ENCODE results near the gene MACROD1. TPM values are rescaled to one million over a fixed set of nuclear protein-coding genes. Genes with fewer than 3 reads are reported as not detected.

MACROD1 gene
- total RNA-seq, 2 experiments from 2014 or later: 13.5 to 16.1 TPM

DNA sequence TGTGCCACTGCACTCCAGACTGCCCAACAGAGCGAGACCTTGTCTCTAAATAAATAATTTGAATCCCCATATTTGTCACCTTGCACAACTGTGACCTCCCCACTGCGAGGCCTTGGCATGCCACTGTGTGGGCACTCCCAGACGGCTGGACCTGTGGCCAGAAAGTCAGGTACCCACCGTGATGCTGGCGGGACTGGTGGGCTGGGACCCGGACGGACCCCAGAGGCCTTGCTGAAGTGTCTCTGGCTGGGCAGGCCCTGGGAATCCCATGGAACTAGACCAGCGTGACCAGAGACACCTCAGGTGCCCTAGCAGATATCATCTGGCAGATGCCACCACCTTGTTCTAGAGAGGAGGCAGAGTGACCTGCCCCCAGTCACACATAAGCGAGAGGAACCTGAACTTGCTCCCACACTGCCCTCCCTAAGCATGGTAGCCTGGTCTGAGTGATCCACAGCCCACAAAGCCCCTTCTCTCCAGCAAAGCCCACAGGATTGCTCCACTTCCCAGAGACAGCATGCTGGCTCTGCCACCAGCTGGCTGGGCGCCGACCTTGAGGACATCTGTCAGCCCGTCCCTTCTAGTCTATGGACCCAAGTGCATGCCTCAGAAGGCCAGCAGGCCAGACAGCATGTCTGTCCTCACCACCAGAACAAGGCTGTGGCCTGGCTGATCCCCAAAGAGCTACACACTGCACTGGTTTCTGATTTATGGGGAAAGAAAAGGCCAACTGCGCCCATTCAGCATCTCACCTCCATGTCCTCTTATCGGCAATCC is 9.5 kb downstream of the MACROD1 start:
- peaks cover 3% of the 10 kb centered on the region for H3K4me1 Mint-ChIP-seq
- no peak for DNase-seq
- no peaks in the 10 kb centered on the region for H3K9me3 Mint-ChIP-seq
- H3K36me3 Mint-ChIP-seq: peaks cover 1% of the 10 kb centered on the region
- H3K27ac Mint-ChIP-seq: no peak overlapping the region
- ATAC-seq (ENCODE audit: low read depth): no peak
- H3K27me3 Mint-ChIP-seq: peaks cover 5% of the 10 kb centered on the region
- no peak overlapping the region for H3K4me3 Mint-ChIP-seq
- POLR2A ChIA-PET: no interaction called here

DNA sequence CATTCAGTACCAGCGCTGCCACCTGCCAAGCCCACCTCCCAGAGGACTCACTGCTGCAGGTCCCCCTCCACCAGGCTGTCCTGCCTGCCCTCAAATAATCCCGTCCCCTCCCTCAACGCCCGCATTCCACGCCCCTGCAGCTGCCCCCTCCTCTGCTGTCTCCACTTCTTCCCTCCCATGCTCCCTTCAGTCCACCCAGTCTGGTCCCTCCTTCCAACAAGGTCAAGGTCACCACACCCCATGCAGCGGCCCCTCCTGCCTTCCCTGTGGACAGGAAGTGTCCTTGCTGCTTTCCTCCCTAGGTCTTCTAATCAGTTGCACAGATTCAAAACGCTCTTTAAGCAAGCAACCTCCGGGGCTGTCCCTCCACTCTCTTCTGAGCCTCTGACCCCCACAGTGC is 12.1 kb downstream of the MACROD1 start:
- peaks cover 1% of the 10 kb centered on the region for H3K4me1 Mint-ChIP-seq
- H3K27me3 Mint-ChIP-seq: peaks cover 5% of the 10 kb centered on the region
- POLR2A ChIA-PET: no interaction called here
- no peaks in the 10 kb centered on the region for H3K9me3 Mint-ChIP-seq
- no peaks in the 10 kb centered on the region for H3K36me3 Mint-ChIP-seq
- DNase-seq (no peak), ATAC-seq (ENCODE audit: low read depth) (no peak)
- H3K27ac Mint-ChIP-seq: no peak overlapping the region
- H3K4me3 Mint-ChIP-seq: no peak overlapping the region

DNA sequence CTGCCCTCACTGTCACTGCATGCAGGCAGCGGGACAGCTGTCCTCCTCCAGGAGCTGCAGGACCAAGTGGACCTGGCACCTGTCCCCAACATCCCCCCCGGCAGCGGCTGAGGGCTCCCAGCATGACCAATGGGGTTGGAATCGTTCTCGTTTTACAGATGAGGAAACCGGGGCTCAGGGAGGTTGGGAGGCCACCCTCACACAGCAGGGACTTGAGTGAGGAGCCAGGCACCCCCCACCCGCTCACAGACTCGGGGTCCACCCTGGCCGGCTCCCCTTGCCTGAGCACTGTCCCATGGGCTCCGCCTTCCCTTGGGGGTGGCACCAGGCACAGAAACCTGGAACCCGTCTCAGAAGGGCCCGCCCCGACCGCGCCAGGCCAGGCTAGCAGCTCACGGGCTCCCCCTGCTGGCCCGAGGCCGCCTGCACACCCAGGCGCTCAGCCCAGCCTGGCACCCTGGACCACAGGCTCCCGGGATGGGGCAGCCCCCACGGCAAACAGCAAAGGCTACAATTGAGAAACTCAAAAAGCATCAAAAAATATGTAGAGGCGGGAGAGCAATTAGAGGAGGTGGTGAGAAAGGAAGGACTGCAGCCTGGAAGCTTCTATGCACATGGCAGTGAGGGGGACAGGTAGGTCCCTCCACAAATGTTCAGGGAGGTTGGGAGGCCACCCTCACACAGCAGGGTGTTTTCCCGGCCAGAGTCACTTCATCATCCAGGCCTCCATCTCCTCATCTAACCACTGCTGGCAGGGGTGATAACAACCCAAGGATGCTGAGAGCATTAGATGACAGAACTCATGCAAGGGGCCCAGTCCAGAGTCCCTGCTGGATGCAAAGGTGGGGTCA is 12.8 kb downstream of the MACROD1 start:
- no peak overlapping the region for H3K27ac Mint-ChIP-seq
- DNase-seq (peak; percentile 90), ATAC-seq (ENCODE audit: low read depth) (peak; percentile 86)
- POLR2A ChIA-PET: interaction anchor here (1.0 kb wide), 1 partner anchor 153 kb away, joined by 4 read pairs; no protein-coding TSS in a partner anchor
- no peaks in the 10 kb centered on the region for H3K36me3 Mint-ChIP-seq
- H3K4me3 Mint-ChIP-seq: no peak overlapping the region
- peaks cover 1% of the 10 kb centered on the region for H3K4me1 Mint-ChIP-seq
- no peaks in the 10 kb centered on the region for H3K9me3 Mint-ChIP-seq
- peaks cover 5% of the 10 kb centered on the region for H3K27me3 Mint-ChIP-seq

DNA sequence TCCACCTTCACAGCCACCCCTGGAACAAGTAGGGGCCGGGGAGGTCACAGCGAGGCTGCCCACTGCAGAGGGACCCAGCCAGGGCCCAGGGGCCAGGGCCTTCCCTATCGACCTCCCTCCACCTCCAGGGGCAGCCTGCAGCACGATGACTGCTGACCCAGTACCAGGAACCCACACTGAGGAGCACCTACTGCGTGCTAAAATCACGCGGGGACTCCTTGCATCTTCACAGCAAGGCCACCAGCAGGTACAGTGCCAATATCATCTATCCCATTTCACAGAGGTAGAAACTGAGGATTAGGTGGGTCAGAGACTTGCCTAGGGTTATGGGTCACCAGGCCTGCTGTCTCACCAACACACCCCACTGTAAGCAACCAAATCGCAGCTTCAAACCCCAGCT is 14.6 kb downstream of the MACROD1 start:
- Mint-ChIP-seq H3K36me3 (no peaks in the 10 kb centered on the region), H3K4me3 (no peak overlapping the region), H3K27ac (no peak overlapping the region), H3K4me1 (peaks cover 5% of the 10 kb centered on the region), H3K9me3 (no peaks in the 10 kb centered on the region), H3K27me3 (peaks cover 5% of the 10 kb centered on the region)
- no peak for ATAC-seq (ENCODE audit: low read depth)
- DNase-seq: no peak
- POLR2A ChIA-PET: interaction anchor here (1.4 kb wide), 1 partner anchor 151 kb away, joined by 4 read pairs; no protein-coding TSS in a partner anchor

DNA sequence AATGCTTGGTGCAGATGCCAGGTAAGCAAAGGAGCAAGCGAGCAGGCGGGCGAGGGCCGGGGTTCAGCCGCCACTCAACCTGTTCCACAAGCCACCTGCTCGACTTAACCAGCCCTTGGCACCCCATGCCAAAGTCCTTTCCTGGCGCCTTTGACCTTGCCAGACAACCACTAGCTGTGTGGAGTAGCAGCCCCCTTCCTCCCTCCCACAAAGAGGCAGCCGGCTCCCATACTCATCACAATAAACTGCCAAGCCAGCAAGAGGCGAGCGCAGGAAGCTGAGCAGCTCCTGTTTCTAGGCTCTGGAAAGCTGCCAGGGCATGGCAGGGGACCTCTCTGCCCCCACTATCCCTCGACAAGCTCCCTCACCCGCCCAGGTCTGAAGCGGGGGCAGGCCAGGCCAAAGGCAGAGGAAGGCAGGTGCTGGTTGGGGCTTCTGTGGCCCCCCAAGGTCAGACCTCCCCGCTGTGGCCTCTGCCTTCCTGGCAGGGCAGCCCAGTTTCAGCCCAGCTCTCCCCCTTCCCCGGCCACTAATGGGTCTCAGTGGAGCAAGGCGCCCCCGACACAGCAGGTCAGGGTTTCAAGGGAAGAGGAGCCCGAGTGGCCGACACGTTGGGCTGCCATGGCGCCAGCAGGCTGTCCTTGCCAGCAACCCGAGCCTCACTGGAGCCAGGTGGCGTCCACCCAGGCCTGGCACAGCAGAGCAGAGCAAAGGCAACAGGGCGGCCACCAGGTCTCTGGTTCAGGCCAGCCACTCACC is 15.3 kb downstream of the MACROD1 start:
- DNase-seq: no peak
- POLR2A ChIA-PET: interaction anchor here (1.4 kb wide), 1 partner anchor 150 kb away, joined by 4 read pairs; no protein-coding TSS in a partner anchor
- Mint-ChIP-seq H3K4me3 (no peak overlapping the region), H3K27ac (no peak overlapping the region), H3K4me1 (peaks cover 6% of the 10 kb centered on the region), H3K9me3 (no peaks in the 10 kb centered on the region), H3K36me3 (no peaks in the 10 kb centered on the region), H3K27me3 (peaks cover 5% of the 10 kb centered on the region)
- no peak for ATAC-seq (ENCODE audit: low read depth)

DNA sequence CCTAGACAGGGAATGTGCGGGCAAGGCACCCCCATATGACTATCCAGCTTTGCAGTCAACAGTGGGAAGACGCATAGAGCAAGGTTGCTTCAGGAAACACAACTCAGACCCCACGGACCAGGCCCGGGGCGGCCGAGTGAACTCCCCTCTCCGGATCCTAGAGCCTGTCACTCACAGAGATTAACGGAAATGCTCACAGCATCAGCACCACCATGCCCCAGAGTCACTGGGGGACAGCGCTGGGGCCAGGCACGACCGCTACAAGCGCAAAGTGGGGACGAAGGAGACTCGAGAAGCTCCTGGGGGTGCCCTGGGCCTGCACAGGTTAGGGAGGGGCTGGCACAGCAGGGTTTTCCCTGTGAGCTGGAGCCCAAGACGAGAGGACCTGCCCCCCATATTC is 15.9 kb downstream of the MACROD1 start:
- Mint-ChIP-seq H3K4me1 (peaks cover 6% of the 10 kb centered on the region), H3K27ac (no peak overlapping the region), H3K36me3 (no peaks in the 10 kb centered on the region), H3K4me3 (no peak overlapping the region), H3K27me3 (peaks cover 5% of the 10 kb centered on the region), H3K9me3 (no peaks in the 10 kb centered on the region)
- DNase-seq (no peak), ATAC-seq (ENCODE audit: low read depth) (no peak)
- POLR2A ChIA-PET: no interaction called here

DNA sequence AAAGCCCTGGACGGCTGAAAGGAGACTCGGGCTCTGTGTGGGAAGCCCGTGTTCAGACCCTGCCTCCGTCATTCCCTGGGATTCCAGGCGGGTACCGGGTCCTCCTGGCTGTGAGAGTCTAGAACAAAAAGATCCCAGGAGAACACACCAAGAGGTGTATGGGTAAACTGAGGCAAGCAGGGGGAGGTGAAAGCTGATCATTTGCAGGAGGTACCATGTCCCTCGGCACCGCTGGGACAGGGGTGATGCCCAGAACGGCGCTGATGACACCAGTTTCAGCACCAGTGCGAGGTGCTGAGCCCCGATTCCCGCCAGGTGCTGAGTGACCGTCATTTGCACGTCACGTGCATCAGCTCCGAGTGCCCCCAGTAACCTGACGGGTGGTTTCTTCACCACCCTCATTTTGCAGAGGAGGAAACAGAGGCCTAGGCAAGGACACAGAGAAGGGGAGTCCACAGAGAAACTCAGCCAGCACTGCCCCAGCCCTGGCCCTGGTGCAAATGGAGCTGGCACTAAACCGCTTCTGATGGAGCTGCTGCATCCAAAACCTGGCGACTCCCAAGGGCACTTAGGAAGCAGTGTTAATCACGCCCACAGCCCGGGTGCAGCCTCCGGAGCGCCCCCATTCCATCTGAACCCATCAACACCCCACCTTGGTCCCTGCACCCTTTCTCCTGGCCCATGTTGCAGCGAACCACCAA is 16.8 kb downstream of the MACROD1 start:
- no peak overlapping the region for H3K27ac Mint-ChIP-seq
- no peak for ATAC-seq (ENCODE audit: low read depth)

DNA sequence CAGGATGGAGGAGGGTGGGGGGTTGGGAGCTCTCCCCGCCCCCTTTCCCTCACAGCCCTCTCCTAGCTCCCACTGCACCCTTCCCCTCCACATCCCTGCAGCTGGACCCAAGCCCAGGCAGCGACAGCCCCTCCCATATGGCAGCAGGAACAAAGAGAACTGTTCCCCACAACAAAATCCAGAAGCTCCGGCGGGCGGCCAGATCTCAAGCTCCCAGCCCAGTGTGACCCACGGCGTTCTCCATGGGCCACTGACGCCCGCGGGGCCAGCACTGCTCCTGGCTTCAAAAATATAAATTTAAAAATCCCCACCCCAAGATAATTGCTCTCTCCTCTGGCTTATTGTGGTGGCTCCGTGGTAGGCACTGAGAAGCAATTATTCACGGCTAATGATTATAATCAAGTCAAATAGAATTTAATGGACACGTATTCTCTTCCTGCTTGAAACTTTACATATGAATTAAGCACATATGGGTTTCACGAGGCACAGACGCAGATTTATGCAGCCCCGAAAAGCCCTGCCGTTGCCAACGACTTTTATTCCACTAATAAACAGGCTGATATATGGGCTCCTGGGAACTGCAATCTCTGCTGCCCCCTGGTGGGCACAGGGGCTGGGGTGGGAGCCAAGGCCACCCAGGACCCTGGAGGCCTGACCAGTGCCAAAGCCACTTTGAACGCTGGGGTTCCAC is 17.5 kb downstream of the MACROD1 start:
- DNase-seq: peak; percentile 83
- H3K4me3 Mint-ChIP-seq: no peak overlapping the region
- H3K27me3 Mint-ChIP-seq: no peaks in the 10 kb centered on the region
- H3K27ac Mint-ChIP-seq: no peak overlapping the region
- no peaks in the 10 kb centered on the region for H3K36me3 Mint-ChIP-seq
- ATAC-seq (ENCODE audit: low read depth): peak; percentile 46
- POLR2A ChIA-PET: interaction anchor here (1.9 kb wide), 1 partner anchor 148 kb away, joined by 8 read pairs; no protein-coding TSS in a partner anchor
- H3K4me1 Mint-ChIP-seq: peaks cover 10% of the 10 kb centered on the region
- H3K9me3 Mint-ChIP-seq: no peaks in the 10 kb centered on the region

More for the DNA sequence above, 16.8 kb downstream of the MACROD1 start:
- H3K4me1 Mint-ChIP-seq: peaks cover 6% of the 10 kb centered on the region
- no peaks in the 10 kb centered on the region for H3K36me3 Mint-ChIP-seq
- no peak for DNase-seq
- POLR2A ChIA-PET: no interaction called here
- H3K4me3 Mint-ChIP-seq: no peak overlapping the region
- H3K27me3 Mint-ChIP-seq: peaks cover under 1% of the 10 kb centered on the region
- H3K9me3 Mint-ChIP-seq: no peaks in the 10 kb centered on the region

DNA sequence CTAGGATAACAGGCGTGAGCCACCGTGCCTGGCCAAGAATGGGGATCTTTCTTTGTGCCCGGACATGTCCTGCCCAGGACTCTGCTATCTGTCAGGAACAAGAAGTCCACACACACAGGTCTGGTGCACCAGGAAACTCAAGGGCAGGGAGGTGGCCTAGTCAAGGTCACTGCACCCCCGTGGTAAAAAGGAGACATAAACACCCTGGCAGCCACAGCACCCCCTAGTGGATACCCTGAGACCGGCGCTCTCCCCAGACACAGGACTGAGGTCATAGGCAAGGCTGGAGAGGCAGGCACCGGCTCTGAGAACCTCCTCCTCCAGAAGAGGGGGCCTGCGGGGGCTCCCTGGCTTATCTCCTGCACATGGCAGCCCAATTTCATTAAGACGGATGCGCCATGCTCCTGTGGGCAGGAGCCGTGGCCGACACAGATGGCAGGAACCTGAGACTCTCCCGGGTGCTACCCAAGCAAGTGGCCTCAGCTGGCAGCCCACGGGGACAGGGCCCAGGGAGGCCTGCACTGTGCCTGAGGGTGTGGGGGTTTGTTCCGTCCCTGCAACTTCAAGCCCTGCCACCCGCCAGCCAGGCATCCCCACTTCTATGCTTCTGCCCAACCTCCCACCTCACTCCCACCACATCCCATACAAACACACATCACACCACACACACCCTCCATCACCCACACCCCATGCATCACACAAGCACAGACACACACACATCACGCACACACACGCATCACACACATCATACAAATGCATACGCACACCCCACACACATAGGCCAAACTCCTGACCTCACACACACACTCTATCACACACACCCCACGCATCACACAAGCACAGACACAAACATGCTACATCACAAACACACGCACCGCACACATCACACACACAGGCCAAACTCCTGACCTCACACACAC is 19.6 kb downstream of the MACROD1 start:
- ATAC-seq (ENCODE audit: low read depth): peak; percentile 70
- POLR2A ChIA-PET: no interaction called here
- peak overlapping the region; percentile 25 for H3K27ac Mint-ChIP-seq

DNA sequence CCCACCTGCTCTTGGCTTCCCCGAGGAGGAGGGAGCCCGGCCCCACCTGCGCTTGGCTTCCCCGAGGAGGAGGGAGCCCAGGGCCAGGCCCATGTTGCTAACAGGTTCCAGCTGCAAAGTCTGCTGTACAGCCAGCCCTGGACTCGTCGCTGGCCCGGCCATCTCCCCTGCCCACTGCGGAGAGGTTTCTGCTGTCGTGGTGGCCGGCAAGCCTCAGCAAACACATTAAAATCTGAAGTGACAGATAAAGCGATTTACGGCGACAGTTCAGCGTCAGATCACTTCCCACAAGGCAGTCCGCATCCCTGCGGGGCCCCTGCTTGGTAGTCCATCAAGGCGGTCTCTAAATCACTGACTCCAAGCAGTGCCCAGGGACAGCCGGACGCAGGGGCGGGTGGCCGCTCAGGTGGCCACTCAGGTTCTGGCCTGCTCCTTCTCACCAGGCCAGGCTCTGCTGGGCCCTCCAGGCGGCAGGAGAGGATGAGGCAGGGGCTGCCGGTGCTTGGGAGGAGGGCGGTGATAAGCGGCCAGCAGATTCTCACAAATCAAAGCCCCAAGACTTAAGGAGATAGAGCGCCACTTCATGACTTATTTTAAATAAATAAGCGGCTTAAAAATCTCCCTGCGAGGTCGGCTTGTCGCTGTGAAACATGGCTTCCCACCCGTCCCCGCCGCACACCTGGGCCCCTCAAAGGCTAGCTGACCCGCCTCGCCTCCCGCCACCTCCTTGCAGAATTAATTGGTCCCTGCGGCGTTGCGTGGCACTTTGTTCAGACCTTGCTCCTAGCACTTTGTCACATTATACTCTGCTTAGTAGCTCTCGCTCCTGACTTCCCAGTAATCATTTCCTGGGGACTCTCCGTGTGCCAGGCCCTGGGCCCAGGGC is 21.1 kb downstream of the MACROD1 start:
- ATAC-seq (ENCODE audit: low read depth): no peak
- H3K4me1 Mint-ChIP-seq: peaks cover 9% of the 10 kb centered on the region

More for the DNA sequence above, 19.6 kb downstream of the MACROD1 start:
- Mint-ChIP-seq H3K27me3 (no peaks in the 10 kb centered on the region), H3K9me3 (no peaks in the 10 kb centered on the region), H3K4me1 (peaks cover 9% of the 10 kb centered on the region), H3K36me3 (no peaks in the 10 kb centered on the region), H3K4me3 (no peak overlapping the region)
- DNase-seq: peak; percentile 76

More for the DNA sequence above, 21.1 kb downstream of the MACROD1 start:
- Mint-ChIP-seq H3K27me3 (no peaks in the 10 kb centered on the region), H3K27ac (no peak overlapping the region), H3K9me3 (no peaks in the 10 kb centered on the region), H3K36me3 (no peaks in the 10 kb centered on the region), H3K4me3 (no peak overlapping the region)
- POLR2A ChIA-PET: no interaction called here
- no peak for DNase-seq
